Left lung (tissue), 10 donors: ENCODE results near the gene PKP4. TPM values are rescaled to one million over a fixed set of nuclear protein-coding genes. Genes with fewer than 3 reads are reported as not detected.

Source experiments
- ATAC-seq: fragments of 200-7000 bp; cut with Tn5 transposase; one replicate; pipeline ENCODE4 v1.9.1; 2020; ENCODE audit warnings: moderate library complexity
- DNase-seq, 4 donors: peaks; one replicate each; pipeline ENCODE4 v3.0.0-alpha.2; 2013 to 2020
- H3K27ac ChIP-seq, 2 donors: fragments of 200-600 bp; sonication (generic) in 1 of 2; one replicate each; pipeline versions ENCODE4 v1.5.0 to v1.8.0; 2020 to 2021
- H3K27me3 ChIP-seq, 2 donors: fragments of 200-600 bp; sonication (generic) in 1 of 2; one replicate each; pipeline versions ENCODE4 v1.5.0 to v1.8.0; 2020 to 2021
- H3K36me3 ChIP-seq, 2 donors: fragments of 200-600 bp; sonication (generic) in 1 of 2; one replicate each; pipeline versions ENCODE4 v1.5.0 to v1.8.0; 2020 to 2021
- H3K4me1 ChIP-seq, 2 donors: fragments of 200-600 bp; one replicate each; pipeline ENCODE4 v1.8.0; 2021
- H3K4me3 ChIP-seq, 2 donors: fragments of 200-600 bp; sonication (generic) in 1 of 2; one replicate each; pipeline versions ENCODE4 v1.5.0 to v1.8.0; 2020 to 2021; ENCODE audit warnings: mild to moderate bottlenecking in 1 of 2
- H3K9me3 ChIP-seq, 2 donors: fragments of 200-600 bp; sonication (generic) in 1 of 2; one replicate each; pipeline versions ENCODE4 v1.5.0 to v1.8.0; 2020 to 2021
- intact Hi-C, 2 donors: fragments of 100-400 bp; cut with DNase I; formaldehyde crosslinking; loops; one replicate each; pipeline versions ENCODE4 v1.11.2 to v1.14.2; 2022
- polyA plus RNA-seq, 6 donors: library from polyadenylated mRNA; unstranded; fragments of 120-200 nt; gene quantifications; one replicate each; pipeline ENCODE4 v1.2.1, GENCODE V29; 2013; ENCODE audit not compliant: insufficient read length in 6 of 6
- total RNA-seq, 2 donors: library from RNA; stranded (reverse); fragmentation: NEBNext Ultra II Directional; extraction: Animal tissue kit (Norgen Biotek cat#: 25700); gene quantifications; one replicate each; pipeline ENCODE4 v1.2.1, GENCODE V29; 2021
- TF ChIP-seq, protein P1 (sequence below), 2 donors: fragments of 200-600 bp; sonication (generic) in 1 of 2; IDR thresholded peaks; one replicate each; pipeline versions ENCODE4 v1.5.0 to v1.8.0; 2021; ENCODE audit warnings: antibody characterized with exemption in 2 of 2
- donor health status: DM: no; HTN: yes; CAD: no.
- donor health status: DM: no; HTN: no; CAD: no.

The PKP4 gene
- total and polyA plus RNA-seq, 8 donors, result 48.3 to 129 (median 110) TPM

DNA sequence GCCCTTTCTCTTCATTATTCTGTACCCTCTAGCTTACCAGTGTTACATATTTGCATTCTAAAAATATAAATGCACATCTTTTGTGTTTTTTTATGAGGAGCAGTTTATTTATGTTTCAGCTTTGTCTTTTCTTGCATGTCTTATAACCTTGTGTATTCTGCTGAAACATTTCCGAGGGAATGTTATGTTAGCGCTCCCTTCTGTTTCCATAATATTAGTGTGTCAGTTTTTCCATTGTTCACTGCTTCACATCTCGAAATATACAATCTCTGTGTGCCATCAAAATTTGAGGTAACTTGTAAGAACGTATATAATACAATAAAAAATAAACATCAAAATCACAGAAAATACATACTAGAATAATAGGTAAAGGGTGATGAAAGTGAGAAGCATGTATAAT is 153.3 kb downstream of the PKP4 start:
- Histone ChIP-seq H3K36me3 (no peaks in the 10 kb centered on the region), H3K4me1 (no peaks in the 10 kb centered on the region), H3K27ac (no peak overlapping the region), H3K4me3 (no peak overlapping the region), H3K9me3 (no peaks in the 10 kb centered on the region), H3K27me3 (no peaks in the 10 kb centered on the region)
- DNase-seq (no peak), ATAC-seq (no peak)
- intact Hi-C loops, result no loop called here
- TF ChIP-seq, protein P1, sequence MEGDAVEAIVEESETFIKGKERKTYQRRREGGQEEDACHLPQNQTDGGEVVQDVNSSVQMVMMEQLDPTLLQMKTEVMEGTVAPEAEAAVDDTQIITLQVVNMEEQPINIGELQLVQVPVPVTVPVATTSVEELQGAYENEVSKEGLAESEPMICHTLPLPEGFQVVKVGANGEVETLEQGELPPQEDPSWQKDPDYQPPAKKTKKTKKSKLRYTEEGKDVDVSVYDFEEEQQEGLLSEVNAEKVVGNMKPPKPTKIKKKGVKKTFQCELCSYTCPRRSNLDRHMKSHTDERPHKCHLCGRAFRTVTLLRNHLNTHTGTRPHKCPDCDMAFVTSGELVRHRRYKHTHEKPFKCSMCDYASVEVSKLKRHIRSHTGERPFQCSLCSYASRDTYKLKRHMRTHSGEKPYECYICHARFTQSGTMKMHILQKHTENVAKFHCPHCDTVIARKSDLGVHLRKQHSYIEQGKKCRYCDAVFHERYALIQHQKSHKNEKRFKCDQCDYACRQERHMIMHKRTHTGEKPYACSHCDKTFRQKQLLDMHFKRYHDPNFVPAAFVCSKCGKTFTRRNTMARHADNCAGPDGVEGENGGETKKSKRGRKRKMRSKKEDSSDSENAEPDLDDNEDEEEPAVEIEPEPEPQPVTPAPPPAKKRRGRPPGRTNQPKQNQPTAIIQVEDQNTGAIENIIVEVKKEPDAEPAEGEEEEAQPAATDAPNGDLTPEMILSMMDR (IDR thresholded peaks at IDR 0.05), result no peak

DNA sequence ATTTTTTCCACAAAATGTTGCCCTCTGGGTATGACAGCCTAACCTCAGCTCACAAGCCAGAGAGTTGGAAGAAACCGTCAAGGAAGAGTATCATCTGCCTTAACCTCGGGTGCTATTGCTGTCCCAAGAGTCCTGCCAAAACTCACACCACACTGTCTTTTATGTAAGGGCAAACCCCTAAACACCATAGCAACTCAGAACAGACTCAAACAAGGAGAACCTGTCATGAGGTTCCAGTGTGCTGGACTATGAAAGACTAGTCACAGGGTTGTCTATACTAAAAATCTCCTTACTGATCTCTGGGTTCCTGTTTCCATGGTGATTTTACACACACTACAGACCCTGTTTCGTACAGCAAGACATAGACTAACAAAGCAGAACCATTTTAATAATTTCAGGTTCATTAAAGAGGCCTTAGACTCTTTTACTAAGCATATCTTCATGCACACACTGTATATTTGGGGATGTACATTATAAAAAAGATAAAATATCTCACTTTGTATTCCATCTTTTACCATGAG is 159.8 kb downstream of the PKP4 start:
- peaks cover 0 to 14% of the 10 kb centered on the region in 2 donors for H3K36me3 ChIP-seq
- intact Hi-C loops, result no loop called here
- H3K9me3 ChIP-seq, result no peaks in the 10 kb centered on the region
- ATAC-seq (no peak), DNase-seq (no peak)
- H3K27ac ChIP-seq, result no peak overlapping the region
- no peaks in the 10 kb centered on the region for H3K27me3 ChIP-seq
- TF ChIP-seq, protein P1 (IDR thresholded peaks at IDR 0.05), result no peak
- H3K4me1 ChIP-seq, result peaks cover 0 to 4% of the 10 kb centered on the region in 2 donors
- no peak overlapping the region for H3K4me3 ChIP-seq

DNA sequence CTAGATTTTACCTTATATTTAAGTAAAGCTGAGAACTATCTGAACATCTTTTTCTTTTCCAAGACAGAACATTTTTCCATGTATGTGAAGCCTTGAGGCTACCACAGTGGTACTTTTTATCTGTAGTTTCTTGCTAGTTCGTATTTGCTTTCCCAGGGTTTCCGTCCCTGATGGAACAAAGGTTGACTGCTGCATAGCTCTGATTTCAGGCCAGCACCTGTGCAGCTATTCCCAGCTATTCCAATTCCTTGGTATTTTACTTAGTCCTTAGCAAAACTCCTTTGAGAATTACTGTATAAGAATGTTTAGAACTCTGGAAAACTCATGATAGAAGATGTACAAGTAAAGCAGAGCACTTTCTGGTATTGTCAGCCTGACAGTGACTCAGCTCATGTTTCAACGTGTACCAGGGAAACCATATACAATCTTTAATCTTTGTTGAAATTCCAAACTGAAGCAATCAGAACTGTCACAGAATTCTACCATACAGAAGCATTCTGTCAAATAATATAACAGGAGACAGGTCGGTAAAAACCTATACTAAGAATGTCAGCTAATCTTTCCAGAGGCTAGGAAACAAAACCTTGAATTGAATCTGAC is 162.2 kb downstream of the PKP4 start:
- intact Hi-C loops, result no loop called here
- TF ChIP-seq, protein P1 (IDR thresholded peaks at IDR 0.05), result no peak
- ATAC-seq, result no peak

DNA sequence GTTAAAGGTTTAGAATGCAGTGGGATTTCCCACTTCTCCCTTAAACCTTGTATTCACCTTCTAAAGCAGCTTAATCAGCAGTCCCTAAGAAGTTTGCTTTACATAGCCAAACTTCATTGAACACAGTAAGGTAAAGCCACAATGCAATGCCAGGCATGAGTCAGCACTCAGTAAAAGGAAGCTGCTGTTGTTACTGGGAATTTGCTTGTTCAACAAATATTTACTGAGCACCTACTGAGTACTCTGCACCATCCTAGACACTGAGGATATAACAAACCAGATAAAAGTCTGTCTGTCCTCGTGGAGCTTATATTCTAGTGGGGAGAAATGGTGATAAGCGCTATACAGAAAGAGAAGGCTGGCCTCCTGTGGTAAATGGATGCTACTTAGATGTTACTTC is 162.7 kb downstream of the PKP4 start:
- intact Hi-C loops, result no loop called here
- TF ChIP-seq, protein P1 (IDR thresholded peaks at IDR 0.05), result no peak
- ATAC-seq (peak; percentile 60), DNase-seq (no peak)
- H3K4me3 ChIP-seq, result no peak overlapping the region
- H3K27me3 ChIP-seq, result no peaks in the 10 kb centered on the region
- H3K27ac ChIP-seq, result no peak overlapping the region
- H3K36me3 ChIP-seq, result peaks cover 0 to 38% of the 10 kb centered on the region in 2 donors
- peaks cover 0 to 4% of the 10 kb centered on the region in 2 donors for H3K4me1 ChIP-seq
- no peaks in the 10 kb centered on the region for H3K9me3 ChIP-seq

More for the DNA sequence above, 162.2 kb downstream of the PKP4 start:
- Histone ChIP-seq H3K27me3 (no peaks in the 10 kb centered on the region), H3K4me3 (no peak overlapping the region), H3K27ac (no peak overlapping the region), H3K4me1 (peaks cover 0 to 4% of the 10 kb centered on the region in 2 donors), H3K36me3 (peaks cover 0 to 35% of the 10 kb centered on the region in 2 donors), H3K9me3 (no peaks in the 10 kb centered on the region)
- DNase-seq, result no peak

DNA sequence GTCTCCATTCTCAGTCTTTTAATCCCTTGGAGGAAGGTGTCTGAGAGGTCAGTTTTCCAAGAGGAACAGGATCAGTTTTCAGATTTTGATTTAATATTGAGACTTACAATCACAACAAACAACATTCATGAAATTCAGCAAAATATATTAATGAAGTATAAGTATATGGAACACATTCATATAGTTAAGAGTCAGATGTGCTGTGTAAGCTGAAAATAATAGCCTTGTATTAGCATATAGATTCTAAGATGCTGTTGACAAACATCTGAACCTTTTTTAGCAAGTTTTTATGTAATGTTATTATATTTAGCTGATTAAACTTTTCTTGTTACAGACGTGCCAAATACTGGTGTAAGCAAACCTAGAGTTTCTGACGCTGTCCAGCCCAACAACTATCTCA is 163.9 kb downstream of the PKP4 start:
- Histone ChIP-seq H3K27me3 (no peaks in the 10 kb centered on the region), H3K4me3 (no peak overlapping the region), H3K36me3 (peaks cover 0 to 46% of the 10 kb centered on the region in 2 donors), H3K9me3 (no peaks in the 10 kb centered on the region), H3K27ac (no peak overlapping the region), H3K4me1 (peaks cover 0 to 4% of the 10 kb centered on the region in 2 donors)
- DNase-seq (no peak), ATAC-seq (no peak)
- TF ChIP-seq, protein P1 (IDR thresholded peaks at IDR 0.05), result no peak
- intact Hi-C loops, result no loop called here
